Prostate gland (tissue), 2 donors: Measurements from ENCODE around the gene EPS8L1.

Experiments used
- POLR2A ChIP-seq: fragments of 450-650 bp; IDR thresholded peaks from one replicate; pipeline ENCODE4 v1.6.1; 2016; ENCODE audit warnings: antibody characterized with exemption, mild to moderate bottlenecking
- POLR2AphosphoS5 ChIP-seq: sonication (generic); formaldehyde crosslinking; IDR thresholded peaks from one replicate; pipeline ENCODE4 v1.6.1; 2017; ENCODE audit warnings: antibody characterized with exemption
- TF ChIP-seq, protein P1 (sequence below), 4 experiments: fragments of 200-600 bp in 2 of 4; fragments of 450-650 bp in 2 of 4; sonication (generic) in 2 of 4; IDR thresholded peaks; 1 replicate in 3 of 4; 2 replicates in 1 of 4; pipeline ENCODE4 v1.5.1; 2016 to 2019; ENCODE audit warnings: antibody characterized with exemption in 4 of 4, mild to moderate bottlenecking in 2 of 4, moderate library complexity in 2 of 4

DNA sequence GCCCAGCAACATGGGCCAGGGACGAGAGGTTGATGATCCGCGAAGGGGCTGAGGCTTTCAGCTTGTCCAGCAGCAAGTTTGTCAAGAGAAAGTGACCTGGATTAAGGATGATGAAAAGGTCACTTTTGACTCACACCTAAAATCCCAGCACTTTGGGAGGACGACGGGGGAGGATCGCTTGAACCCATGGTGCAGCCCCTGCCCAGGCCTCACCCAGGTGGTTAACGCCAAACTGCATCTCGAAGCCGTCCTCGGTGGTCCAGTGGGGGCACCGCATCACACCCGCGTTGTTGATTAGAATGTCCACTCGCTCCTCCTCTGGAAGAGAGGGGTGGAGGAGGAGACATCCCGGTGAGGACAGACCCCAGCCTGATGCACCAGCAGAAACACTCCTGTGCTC, 27.2 kb upstream of the EPS8L1 start:
- TF ChIP-seq, protein P1, sequence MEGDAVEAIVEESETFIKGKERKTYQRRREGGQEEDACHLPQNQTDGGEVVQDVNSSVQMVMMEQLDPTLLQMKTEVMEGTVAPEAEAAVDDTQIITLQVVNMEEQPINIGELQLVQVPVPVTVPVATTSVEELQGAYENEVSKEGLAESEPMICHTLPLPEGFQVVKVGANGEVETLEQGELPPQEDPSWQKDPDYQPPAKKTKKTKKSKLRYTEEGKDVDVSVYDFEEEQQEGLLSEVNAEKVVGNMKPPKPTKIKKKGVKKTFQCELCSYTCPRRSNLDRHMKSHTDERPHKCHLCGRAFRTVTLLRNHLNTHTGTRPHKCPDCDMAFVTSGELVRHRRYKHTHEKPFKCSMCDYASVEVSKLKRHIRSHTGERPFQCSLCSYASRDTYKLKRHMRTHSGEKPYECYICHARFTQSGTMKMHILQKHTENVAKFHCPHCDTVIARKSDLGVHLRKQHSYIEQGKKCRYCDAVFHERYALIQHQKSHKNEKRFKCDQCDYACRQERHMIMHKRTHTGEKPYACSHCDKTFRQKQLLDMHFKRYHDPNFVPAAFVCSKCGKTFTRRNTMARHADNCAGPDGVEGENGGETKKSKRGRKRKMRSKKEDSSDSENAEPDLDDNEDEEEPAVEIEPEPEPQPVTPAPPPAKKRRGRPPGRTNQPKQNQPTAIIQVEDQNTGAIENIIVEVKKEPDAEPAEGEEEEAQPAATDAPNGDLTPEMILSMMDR (IDR thresholded peaks at IDR 0.05), result no peak
- no peak for TF ChIP-seq POLR2AphosphoS5
- TF ChIP-seq POLR2A, result no peak
